Endothelial cell of umbilical vein (primary cell): ENCODE data around the gene TCEAL4. TPM values are rescaled to one million over a fixed set of nuclear protein-coding genes. Genes with fewer than 3 reads are reported as not detected.
"Not testable (repeated sequence)": the region's sequence is repeated elsewhere in the genome, so short reads cannot be mapped to it uniquely, and the experiment has no call there.

Source experiments
- BruUV-seq: library from RNA; stranded (reverse); fragments of 400-500 nt; replicated peaks from 2 replicates; lab custom pipeline; 2021; lab: Mats Ljungman, UMichigan
- CTCF ChIA-PET: fragments of 300-600, 350-600 bp; sonication (Branson Sonifier 250); formaldehyde crosslinking; loops from one replicate; lab custom pipeline; 2021; ENCODE audit warnings: antibody characterized with exemption, inconsistent platforms; lab: Charles Lee
- POLR2A ChIA-PET: fragments of 300-600, 350-600 bp; sonication (Branson Sonifier 250); formaldehyde crosslinking; loops from one replicate; lab custom pipeline; 2021; ENCODE audit warnings: antibody characterized with exemption, inconsistent platforms; lab: Charles Lee
- DNase-seq: peaks from one replicate; pipeline ENCODE4 v3.0.0-alpha.2; 2011; ENCODE audit warnings: low read depth, low spot score
- FAIRE-seq: peaks from 2 replicates; lab custom pipeline; 2011; peaks lifted over from hg19 to GRCh38; lab: Jason Lieb, UNC
- H2AFZ ChIP-seq: 2 replicates; pipeline ENCODE4 v1.6.0; 2012; ENCODE audit warnings: low read depth, low read length, control low read depth, inconsistent platforms
- H3K27ac ChIP-seq: 2 replicates; pipeline ENCODE4 v1.5.1; 2011; ENCODE audit warnings: low read depth, mild to moderate bottlenecking, control low read depth, low read length, moderate library complexity; ENCODE audit not compliant: insufficient read depth
- H3K27me3 ChIP-seq, 2 experiments: 2 replicates each; pipeline versions ENCODE4 v1.6.0 to v1.6.1; 2011; ENCODE audit warnings: low read length in 2 of 2, mixed read lengths in 1 of 2; ENCODE audit not compliant: control insufficient read depth in 2 of 2, insufficient read depth in 2 of 2
- H3K36me3 ChIP-seq, 2 experiments: 2 replicates in 1 of 2; 3 replicates in 1 of 2; pipeline ENCODE4 v1.5.1; 2011; ENCODE audit warnings: low read length in 2 of 2, mild to moderate bottlenecking in 1 of 2, moderate library complexity in 1 of 2; ENCODE audit not compliant: control insufficient read depth in 2 of 2, insufficient read depth in 2 of 2; ENCODE audit errors: extremely low read depth in 1 of 2
- H3K4me1 ChIP-seq: 3 replicates; pipeline ENCODE4 v1.5.1; 2011; ENCODE audit warnings: mild to moderate bottlenecking, low read length; ENCODE audit not compliant: control insufficient read depth, insufficient read depth; ENCODE audit errors: extremely low read depth
- H3K4me2 ChIP-seq: 2 replicates; pipeline ENCODE4 v1.6.1; 2011; ENCODE audit warnings: low read length, control low read depth, mixed read lengths; ENCODE audit not compliant: insufficient read depth
- H3K4me3 ChIP-seq, 3 experiments: fragments of 200-600 bp in 1 of 3; sonication (generic), shearing (Covaris generic) in 1 of 3; replicated peaks in 1 of 3; 2 replicates each; pipeline ENCODE4 v1.5.1; 2011 to 2016; ENCODE audit warnings: control low read depth in 3 of 3, low read length in 3 of 3, mild to moderate bottlenecking in 2 of 3, inconsistent platforms in 1 of 3, low read depth in 1 of 3, moderate library complexity in 1 of 3; ENCODE audit not compliant: insufficient read depth in 1 of 3
- H3K79me2 ChIP-seq: 2 replicates; pipeline ENCODE4 v1.6.0; 2012; ENCODE audit warnings: low read length, inconsistent platforms; ENCODE audit not compliant: control insufficient read depth, insufficient read depth
- H3K9ac ChIP-seq: replicated peaks from 2 replicates; pipeline ENCODE3; 2011; ENCODE audit warnings: low read length, control low read depth; ENCODE audit not compliant: insufficient read depth; ENCODE audit errors: extremely low read depth
- H3K9me1 ChIP-seq: replicated peaks from 3 replicates; pipeline ENCODE4 v1.6.0; 2011; ENCODE audit warnings: mild to moderate bottlenecking, low read length; ENCODE audit not compliant: control insufficient read depth, insufficient read depth; ENCODE audit errors: extremely low read depth
- H3K9me3 ChIP-seq: replicated peaks from 2 replicates; pipeline ENCODE4 v1.5.1; 2012; ENCODE audit warnings: low read length, inconsistent platforms; ENCODE audit not compliant: control insufficient read depth, insufficient read depth
- H4K20me1 ChIP-seq: replicated peaks from 2 replicates; pipeline ENCODE3; 2011; ENCODE audit warnings: mild to moderate bottlenecking, low read length; ENCODE audit not compliant: control insufficient read depth, insufficient read depth; ENCODE audit errors: extremely low read depth
- CTCF ChIP-seq, 2 donors: IDR thresholded peaks; 1 replicate in 1 of 2; 2 replicates in 1 of 2; pipeline ENCODE4 v1.5.1; 2011; ENCODE audit warnings: low read length in 2 of 2, mild to moderate bottlenecking in 2 of 2, moderate library complexity in 2 of 2, control low read depth in 1 of 2, inconsistent platforms in 1 of 2, low read depth in 1 of 2; ENCODE audit not compliant: insufficient read depth in 1 of 2; ENCODE audit errors: extremely low read depth in 1 of 2
- EZH2 ChIP-seq: IDR thresholded peaks from 2 replicates; pipeline ENCODE4 v1.6.1; 2012; ENCODE audit warnings: borderline replicate concordance, low read depth, mild to moderate bottlenecking, moderate library complexity, low read length, inconsistent platforms; ENCODE audit not compliant: severe bottlenecking
- FOS ChIP-seq: IDR thresholded peaks from 2 replicates; pipeline ENCODE4 v1.6.1; 2011; ENCODE audit warnings: mild to moderate bottlenecking, low read length, moderate library complexity, borderline replicate concordance; ENCODE audit not compliant: insufficient read depth
- GATA2 ChIP-seq: IDR thresholded peaks from 2 replicates; pipeline ENCODE4 v1.7.0; 2011; ENCODE audit warnings: low read depth, mild to moderate bottlenecking, moderate library complexity, mixed read lengths, low read length; ENCODE audit not compliant: insufficient read length, insufficient read depth
- JUN ChIP-seq: IDR thresholded peaks from 2 replicates; pipeline ENCODE4 v1.6.1; 2011; ENCODE audit warnings: borderline replicate concordance, low read depth; ENCODE audit not compliant: insufficient read length, insufficient read depth
- MAX ChIP-seq: IDR thresholded peaks from 2 replicates; pipeline ENCODE4 v1.6.1; 2011; ENCODE audit not compliant: insufficient read depth, insufficient read length
- MYC ChIP-seq: IDR thresholded peaks from one replicate; pipeline ENCODE4 v1.6.1; 2011; ENCODE audit warnings: mild to moderate bottlenecking, low read depth, low read length
- POLR2A ChIP-seq: IDR thresholded peaks from 2 replicates; pipeline ENCODE4 v1.6.1; 2012; ENCODE audit warnings: low read depth, mild to moderate bottlenecking, control low read depth, low read length
- POLR2AphosphoS5 ChIP-seq: IDR thresholded peaks from 2 replicates; pipeline ENCODE4 v1.6.1; 2012; ENCODE audit warnings: low read depth, mild to moderate bottlenecking, control low read depth, low read length, moderate library complexity; ENCODE audit not compliant: insufficient read depth
- dilution Hi-C: fragments of 300-500 bp; cut with MboI; formaldehyde crosslinking; loops from one replicate; pipeline ENCODE4 v1.15.0; 2019; ENCODE audit warnings: low sequenced_read_pairs; ENCODE audit not compliant: extremely low pct_ligation_motif_present
- intact Hi-C: fragments of 100-400 bp; cut with micrococcal nuclease; formaldehyde crosslinking; loops from one replicate; pipeline ENCODE4 v1.10.0; 2022
- polyA plus RNA-seq, 4 experiments: library from polyadenylated mRNA; depleted of rRNA in 3 of 4; stranded (reverse) in 3 of 4; unstranded in 1 of 4; fragments of >200 nt; gene quantifications; 2 replicates each; pipeline versions ENCODE4 v1.2.1 to v1.2.3, GENCODE V29; 2011 to 2012; ENCODE audit warnings: missing spikeins in 1 of 4
- total RNA-seq: library from RNA; stranded (reverse); gene quantifications from 2 replicates; pipeline ENCODE4 v1.2.3, GENCODE V29; 2021

TCEAL4 gene
- total and polyA plus RNA-seq, 2 donors (not counting 3 experiments of a cell fraction or from before 2014, with no cell fraction given): 16.9 to 74.6 TPM

GRCh38 chrX:103586659-103587058 lies 1.3 kb downstream of the TCEAL4 start:
- DNase-seq (peak; percentile 1), FAIRE-seq (no peak)
- Histone ChIP-seq H2AFZ (peak overlapping the region; percentile 25), H4K20me1 (no peaks in the 10 kb centered on the region), H3K4me1 (no peaks in the 10 kb centered on the region), H3K9ac (peak overlapping the region; percentile 69), H3K4me2 (peak overlapping the region; percentile 49), H3K27ac (no peak overlapping the region), H3K27me3 (no peaks in the 10 kb centered on the region), H3K79me2 (peaks cover 9% of the 10 kb centered on the region), H3K36me3 (no peaks in the 10 kb centered on the region), H3K9me1 (no peaks in the 10 kb centered on the region), H3K4me3 (peak overlapping the region in 2 of 3 experiments; percentile 63 to 87), H3K9me3 (no peaks in the 10 kb centered on the region)
- CTCF ChIA-PET: no interaction called here
- intact Hi-C loops: loop anchor here (5.0 kb wide), 1 partner anchor 86 kb away; no protein-coding TSS in a partner anchor
- POLR2A ChIA-PET: no interaction called here
- BruUV-seq: no TSS peak
- TF ChIP-seq MAX: no peak
- no peak for TF ChIP-seq MYC
- TF ChIP-seq FOS: no peak
- no peak for TF ChIP-seq JUN
- TF ChIP-seq POLR2AphosphoS5: no peak
- no peak for TF ChIP-seq CTCF (IDR thresholded peaks at IDR 0.05; ENCODE audit: extremely low read depth in 1 of 2, insufficient read depth in 1 of 2, low read depth in 1 of 2, low read length in 2 of 2)
- TF ChIP-seq GATA2: no peak
- no peak for TF ChIP-seq POLR2A
- TF ChIP-seq EZH2: no peak
- dilution Hi-C loops: no loop called here

- H4K20me1 ChIP-seq, POLR2A ChIA-PET, DNase-seq, H3K79me2 ChIP-seq, intact Hi-C loops, H3K4me3 ChIP-seq, CTCF ChIA-PET, H2AFZ ChIP-seq, H3K27me3 ChIP-seq, H3K9me3 ChIP-seq, H3K4me1 ChIP-seq, H3K9me1 ChIP-seq, H3K27ac ChIP-seq, H3K36me3 ChIP-seq, H3K9ac ChIP-seq, dilution Hi-C loops, BruUV-seq, FAIRE-seq, H3K4me2 ChIP-seq: not testable (repeated sequence)
Observed at GRCh38 chrX:103592295-103592694, 7.0 kb downstream of the TCEAL4 start.

- H3K36me3 ChIP-seq, H3K4me1 ChIP-seq, intact Hi-C loops, H3K27ac ChIP-seq, H3K9me1 ChIP-seq, BruUV-seq, POLR2A ChIA-PET, H3K9me3 ChIP-seq, H3K9ac ChIP-seq, CTCF ChIA-PET, H3K27me3 ChIP-seq, dilution Hi-C loops, H4K20me1 ChIP-seq, H3K4me3 ChIP-seq, DNase-seq, FAIRE-seq, H3K4me2 ChIP-seq, H3K79me2 ChIP-seq, H2AFZ ChIP-seq: not testable (repeated sequence)
Observed at GRCh38 chrX:103595202-103595601, 9.9 kb downstream of the TCEAL4 start.
